GM18909 (cell line): ENCODE results near the gene SMS.
A peak's percentile ranks its signal among the peaks of the same experiment; 100 is the strongest.
"Not testable (repeated sequence)": the region's sequence is repeated elsewhere in the genome, so short reads cannot be mapped to it uniquely, and the experiment has no call there.

Experiments
- ATAC-seq: cut with Tn5 transposase; IDR thresholded peaks from one replicate; pipeline ENCODE4 v1.9.1; 2021; ENCODE audit warnings: mild to moderate bottlenecking; ENCODE audit not compliant: unreplicated experiment, poor library complexity

Gene SMS

DNA sequence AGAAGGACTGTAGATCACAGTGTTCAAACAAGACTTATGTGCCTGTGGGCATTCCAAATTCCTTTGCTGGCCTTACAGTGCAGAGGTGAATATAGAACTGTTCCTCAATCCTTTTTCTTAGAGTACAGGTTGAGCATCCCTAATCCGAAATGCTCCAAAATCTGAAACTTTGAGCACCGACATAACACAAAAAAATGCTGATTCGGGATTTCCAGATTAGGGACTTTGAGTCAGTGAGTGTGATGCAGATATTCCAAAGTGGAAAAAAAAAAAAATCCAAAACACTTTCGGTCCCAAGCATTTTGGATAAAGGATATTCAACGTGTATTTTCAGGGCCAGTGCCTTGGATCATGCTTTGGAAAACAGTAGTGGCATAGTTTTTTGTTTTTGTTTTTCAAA, 9.2 kb downstream of the SMS start:
- no peak for ATAC-seq

GRCh38 chrX:21950557-21950956, 10.0 kb downstream of the SMS start:
- not testable (repeated sequence) for ATAC-seq

GRCh38 chrX:21952624-21953023, 12.1 kb downstream of the SMS start:
- ATAC-seq = no peak

GRCh38 chrX:21953195-21953830, 12.8 kb downstream of the SMS start:
- not testable (repeated sequence) for ATAC-seq

GRCh38 chrX:21955403-21956189, 15.1 kb downstream of the SMS start:
- ATAC-seq = no peak

- no peak for ATAC-seq
These were observed 16.3 kb downstream of the SMS start for GRCh38 chrX:21956783-21957182.

DNA sequence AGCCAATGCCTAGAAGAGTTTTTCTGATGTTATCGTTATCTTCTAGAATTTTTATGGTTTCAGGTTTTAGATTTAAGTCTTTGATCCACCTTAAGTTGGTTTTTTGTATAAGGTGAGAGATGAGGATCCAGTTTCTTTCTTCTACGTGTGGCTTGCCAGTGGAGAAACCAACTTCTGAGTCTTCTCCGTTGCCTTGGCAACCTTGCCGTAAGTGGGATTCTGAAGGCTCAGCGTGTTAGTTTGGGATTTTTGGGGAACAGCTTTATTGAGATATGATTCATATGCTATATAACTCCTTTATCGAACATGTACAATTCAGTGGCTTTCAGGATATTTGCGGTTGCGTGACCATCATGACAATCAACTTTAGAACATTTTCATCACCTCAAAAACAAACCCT, 17.7 kb downstream of the SMS start:
- no peak for ATAC-seq

DNA sequence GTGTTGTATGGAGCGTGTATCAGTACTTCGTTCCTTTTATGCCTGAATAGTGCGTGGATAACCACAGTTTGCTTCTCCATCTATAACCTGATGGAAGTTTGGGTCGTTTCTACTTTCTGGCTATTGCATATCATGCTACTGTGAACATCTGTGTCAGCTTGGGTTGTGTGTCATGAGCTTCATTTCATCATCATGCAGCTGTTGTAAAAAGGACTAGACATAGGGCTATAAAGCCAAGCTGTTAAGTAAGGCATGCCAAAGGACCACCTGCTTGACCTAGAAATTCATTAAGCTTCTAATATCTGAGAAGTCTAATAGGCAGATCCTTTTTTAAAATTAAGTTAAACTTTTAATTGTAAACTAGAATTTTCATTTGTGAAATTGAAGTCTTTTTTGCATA, 18.4 kb downstream of the SMS start:
- no peak for ATAC-seq

DNA sequence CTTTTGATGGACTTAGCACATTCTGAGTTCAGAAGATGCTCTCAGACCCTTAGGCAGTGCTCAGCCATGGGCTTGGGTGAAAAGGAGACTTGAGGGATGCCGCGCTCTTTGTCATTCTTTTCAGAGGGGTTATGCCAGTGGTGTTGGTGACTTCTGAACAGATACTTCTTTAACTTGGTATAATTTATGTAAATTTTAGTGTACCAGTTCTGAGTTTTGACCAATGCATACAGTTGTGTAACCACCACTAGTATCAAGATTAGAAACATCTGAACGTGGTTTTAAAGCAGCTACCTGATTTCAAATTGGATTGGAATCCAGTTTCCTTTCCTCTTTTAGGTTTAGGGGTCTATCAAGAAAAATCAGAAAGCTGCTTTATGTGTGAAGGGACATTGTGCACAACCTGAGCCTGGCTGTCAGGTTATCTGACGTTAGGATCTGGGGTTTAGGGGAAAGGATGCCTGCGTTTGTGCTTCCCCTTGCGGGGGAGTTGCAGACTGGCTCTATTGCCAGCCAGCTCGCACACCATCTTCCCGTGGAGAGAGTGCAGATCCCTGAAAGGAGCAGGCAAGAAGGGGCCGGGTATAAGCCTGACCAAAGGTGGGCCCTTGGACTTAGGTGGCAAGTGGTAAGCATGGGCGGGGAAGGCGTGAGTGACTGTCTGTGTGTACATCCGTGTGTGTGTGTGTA, 19.0 kb downstream of the SMS start:
- ATAC-seq = peak; percentile 40

- no peak for ATAC-seq
These were observed 20.3 kb downstream of the SMS start for GRCh38 chrX:21960569-21961541.

DNA sequence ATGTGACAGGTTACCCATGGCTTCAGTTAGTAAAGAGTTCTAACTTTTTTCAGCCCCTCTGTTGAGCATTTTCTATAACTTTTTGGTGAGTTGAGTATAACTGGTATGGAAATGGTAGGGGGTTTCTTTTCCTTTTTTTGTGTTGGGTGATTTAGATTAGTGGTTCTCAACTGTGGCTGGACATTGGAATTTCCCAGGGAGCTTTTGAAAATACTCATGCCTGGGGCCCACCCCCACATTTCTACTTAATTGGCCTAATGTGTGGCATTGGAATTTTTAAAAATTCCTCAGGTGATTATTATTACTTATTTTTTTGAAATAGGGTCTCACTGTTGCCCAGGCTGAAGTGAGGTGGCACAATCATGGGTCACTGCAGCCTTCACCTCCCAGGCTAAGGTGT, 21.9 kb downstream of the SMS start:
- no peak for ATAC-seq

GRCh38 chrX:21963269-21963668, 22.8 kb downstream of the SMS start:
- no peak for ATAC-seq

- no peak for ATAC-seq
These were observed 23.4 kb downstream of the SMS start for GRCh38 chrX:21963731-21964405.

GRCh38 chrX:21966866-21967265, 26.4 kb downstream of the SMS start:
- no peak for ATAC-seq

DNA sequence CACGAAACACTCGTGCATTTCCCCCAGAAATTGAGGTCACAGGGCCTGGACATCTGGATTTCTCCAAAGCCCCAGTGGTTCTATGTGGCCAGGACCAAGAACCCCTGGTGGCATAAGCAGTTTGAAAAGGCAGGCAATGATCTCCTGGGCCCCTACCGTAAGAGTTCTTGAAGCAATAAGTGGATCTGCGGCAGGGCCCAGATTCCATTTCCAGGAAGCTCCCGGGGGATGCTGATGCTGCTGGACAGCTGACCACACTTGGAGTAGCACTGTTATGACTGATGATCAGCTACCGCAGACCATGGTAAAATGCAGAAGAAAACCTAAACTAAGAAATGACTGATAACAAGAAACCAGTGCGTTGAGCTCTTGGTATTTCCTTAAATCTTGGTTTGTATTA, 27.8 kb downstream of the SMS start:
- no peak for ATAC-seq

DNA sequence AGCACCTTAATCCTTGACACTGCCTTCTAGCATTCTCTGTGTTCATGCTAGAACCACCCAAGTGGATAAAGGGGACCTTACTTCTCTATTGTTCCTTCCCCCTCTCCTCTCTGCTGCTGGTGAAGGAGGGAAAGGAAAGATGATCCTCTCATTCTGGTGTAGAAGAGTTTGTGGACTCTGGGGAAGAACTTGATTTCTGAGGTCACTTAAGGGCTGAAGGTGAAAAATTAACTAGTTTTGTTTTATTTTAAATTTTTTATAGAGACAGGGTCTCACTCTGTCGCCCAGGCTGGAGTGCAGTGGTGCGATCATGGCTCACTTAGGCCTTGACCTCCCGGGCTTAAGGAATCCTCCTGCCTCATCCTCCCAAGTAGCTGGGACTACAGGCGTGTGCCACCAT, 29.8 kb downstream of the SMS start:
- ATAC-seq = no peak

DNA sequence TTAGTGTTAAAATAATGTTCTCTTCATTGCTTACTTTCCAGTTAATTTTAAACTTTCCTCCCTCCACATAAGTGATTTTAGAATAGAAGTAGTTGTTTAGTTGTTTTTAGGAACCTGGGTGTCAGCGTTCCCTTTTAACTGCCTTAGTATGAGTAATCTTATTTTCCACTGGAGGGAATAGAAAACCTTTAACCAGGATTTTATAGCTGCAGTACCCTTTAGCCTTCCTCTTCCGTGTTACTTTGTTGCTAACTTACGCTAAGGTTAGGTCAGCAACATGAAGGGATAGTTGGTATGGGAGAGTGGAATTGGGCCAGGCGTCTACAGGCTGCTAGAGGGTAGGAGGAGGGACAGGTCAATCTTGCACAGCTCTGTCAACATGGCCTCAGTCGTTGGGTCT, 31.5 kb downstream of the SMS start:
- ATAC-seq = no peak

DNA sequence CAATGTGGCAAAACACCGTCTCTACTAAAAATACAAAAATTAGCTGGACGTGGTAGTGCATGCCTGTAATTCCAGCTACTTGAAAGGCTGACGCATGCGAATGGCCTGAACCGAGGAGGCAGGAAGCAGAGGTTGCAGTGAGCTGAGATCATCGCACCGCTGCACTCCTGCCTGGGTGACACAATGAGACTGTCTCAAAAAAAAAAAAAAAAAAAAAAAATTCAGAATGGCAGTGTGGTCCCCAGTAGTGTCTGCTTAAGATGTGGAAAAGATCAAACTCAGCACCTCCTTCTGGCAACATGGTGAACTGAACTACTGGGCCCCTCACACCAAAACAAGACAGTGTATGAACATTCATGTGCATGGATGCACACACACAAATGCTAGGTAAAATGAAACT, 32.2 kb downstream of the SMS start:
- no peak for ATAC-seq

GRCh38 chrX:21973321-21974010, 33.0 kb downstream of the SMS start:
- no peak for ATAC-seq
